WTC11 (cell line): ENCODE results near the gene SH3GL1. TPM values are rescaled to one million over a fixed set of nuclear protein-coding genes. Genes with fewer than 3 reads are reported as not detected.

Source experiments
- ATAC-seq: fragments of 200-7000 bp; cut with Tn5 transposase; 2 replicates; pipeline ENCODE4 v1.10.0; 2021; ENCODE audit warnings: mild to moderate bottlenecking, moderate library complexity
- CTCF ChIA-PET: fragments of 300-600 bp; sonication (Branson Sonifier 250); formaldehyde crosslinking; loops from one replicate; lab custom pipeline; 2021; ENCODE audit warnings: antibody characterized with exemption; lab: Charles Lee
- POLR2A ChIA-PET: fragments of 350-600 bp; sonication (Branson Sonifier 250); formaldehyde crosslinking; loops from one replicate; lab custom pipeline; 2021; ENCODE audit warnings: antibody characterized with exemption; lab: Charles Lee
- DNase-seq: peaks from one replicate; pipeline ENCODE4 v3.0.0; 2021; ENCODE audit warnings: low spot score
- H3K27ac Mint-ChIP-seq: 2 replicates; pipeline ENCODE4 v1.8.0; 2021; ENCODE audit warnings: mixed read lengths
- H3K27me3 Mint-ChIP-seq: 2 replicates; pipeline ENCODE4 v1.8.0; 2021; ENCODE audit warnings: low read depth, mild to moderate bottlenecking, moderate library complexity, mixed read lengths
- H3K36me3 Mint-ChIP-seq: 2 replicates; pipeline ENCODE4 v1.8.0; 2021; ENCODE audit warnings: mixed read lengths
- H3K4me1 Mint-ChIP-seq: 2 replicates; pipeline ENCODE4 v1.8.0; 2022; ENCODE audit warnings: mixed read lengths
- H3K4me3 Mint-ChIP-seq: 2 replicates; pipeline ENCODE4 v1.8.0; 2021; ENCODE audit warnings: mild to moderate bottlenecking, moderate library complexity, mixed read lengths
- H3K9me3 Mint-ChIP-seq: 2 replicates; pipeline ENCODE4 v1.8.0; 2021; ENCODE audit warnings: mixed read lengths
- ATF1 ChIP-seq: sonication (generic); formaldehyde crosslinking; IDR thresholded peaks from 2 replicates; pipeline ENCODE4 v1.8.1; 2023; ENCODE audit warnings: mild to moderate bottlenecking, moderate library complexity, missing genetic modification reagents
- CBFB ChIP-seq: sonication (generic); formaldehyde crosslinking; IDR thresholded peaks from 2 replicates; pipeline ENCODE4 v1.8.1; 2022; ENCODE audit warnings: mild to moderate bottlenecking, low read depth, missing genetic modification reagents
- CREB1 ChIP-seq: sonication (generic); formaldehyde crosslinking; IDR thresholded peaks from 2 replicates; pipeline ENCODE4 v1.8.0; 2023; ENCODE audit warnings: mild to moderate bottlenecking, missing genetic modification reagents
- CTCF ChIP-seq: fragments of 200-600 bp; IDR thresholded peaks from 2 replicates; pipeline ENCODE4 v1.8.0; 2022; ENCODE audit warnings: antibody characterized with exemption
- E2F5 ChIP-seq: sonication (generic); formaldehyde crosslinking; IDR thresholded peaks from 2 replicates; pipeline ENCODE4 v1.8.1; 2022; ENCODE audit warnings: mild to moderate bottlenecking, moderate library complexity, missing genetic modification reagents
- EMX1 ChIP-seq: fragments of 250-450 bp; sonication (Bioruptor Pico); IDR thresholded peaks from 2 replicates; pipeline ENCODE4 v1.8.0; 2021; ENCODE audit warnings: mild to moderate bottlenecking
- FOXK1 ChIP-seq: sonication (generic); formaldehyde crosslinking; IDR thresholded peaks from 2 replicates; pipeline ENCODE4 v1.8.0; 2022; ENCODE audit warnings: mild to moderate bottlenecking, moderate library complexity, missing genetic modification reagents
- GABPB1 ChIP-seq: sonication (generic); formaldehyde crosslinking; IDR thresholded peaks from 2 replicates; pipeline ENCODE4 v1.8.1; 2023; ENCODE audit warnings: mild to moderate bottlenecking, missing genetic modification reagents
- HMGA2 ChIP-seq: fragments of 250-450 bp; sonication (Bioruptor Pico); IDR thresholded peaks from 2 replicates; pipeline ENCODE4 v1.4.0; 2021; ENCODE audit warnings: mild to moderate bottlenecking, moderate library complexity
- MLX ChIP-seq: sonication (generic); formaldehyde crosslinking; IDR thresholded peaks from 2 replicates; pipeline ENCODE4 v1.8.1; 2023; ENCODE audit warnings: mild to moderate bottlenecking, missing genetic modification reagents, moderate library complexity
- MYBL2 ChIP-seq: sonication (generic); formaldehyde crosslinking; IDR thresholded peaks from 2 replicates; pipeline ENCODE4 v1.8.1; 2023; ENCODE audit warnings: mild to moderate bottlenecking, moderate library complexity, missing genetic modification reagents
- NFATC4 ChIP-seq: fragments of 250-450 bp; sonication (Bioruptor Pico); IDR thresholded peaks from 2 replicates; pipeline ENCODE4 v1.9.0; 2021; ENCODE audit warnings: mild to moderate bottlenecking
- RORB ChIP-seq: fragments of 250-450 bp; sonication (Bioruptor Pico); IDR thresholded peaks from 2 replicates; pipeline ENCODE4 v1.9.0; 2021; ENCODE audit warnings: mild to moderate bottlenecking
- SP1 ChIP-seq: sonication (generic); formaldehyde crosslinking; conservative IDR thresholded peaks from 2 replicates; pipeline ENCODE4 v1.8.1; 2022; ENCODE audit warnings: missing genetic modification reagents
- TCF7 ChIP-seq: sonication (generic); formaldehyde crosslinking; IDR thresholded peaks from 2 replicates; pipeline ENCODE4 v1.8.0; 2022; ENCODE audit warnings: mild to moderate bottlenecking, low read depth, missing genetic modification reagents, moderate library complexity
- TEAD4 ChIP-seq: sonication (generic); formaldehyde crosslinking; IDR thresholded peaks from 2 replicates; pipeline ENCODE4 v1.8.0; 2022; ENCODE audit warnings: mild to moderate bottlenecking, missing genetic modification reagents
- ZBTB21 ChIP-seq: sonication (generic); formaldehyde crosslinking; IDR thresholded peaks from 2 replicates; pipeline ENCODE4 v1.8.1; 2023; ENCODE audit warnings: mild to moderate bottlenecking, missing genetic modification reagents, borderline replicate concordance
- ZBTB43 ChIP-seq: sonication (generic); formaldehyde crosslinking; IDR thresholded peaks from 2 replicates; pipeline ENCODE4 v1.8.1; 2023; ENCODE audit warnings: mild to moderate bottlenecking, missing genetic modification reagents
- ZNF423 ChIP-seq: fragments of 250-450 bp; sonication (Bioruptor Pico); IDR thresholded peaks from 2 replicates; pipeline ENCODE4 v2.1.2; 2022; ENCODE audit warnings: mild to moderate bottlenecking, moderate library complexity
- total RNA-seq: library from RNA; stranded (reverse); gene quantifications from 3 replicates; pipeline ENCODE4 v1.2.3, GENCODE V29; 2021
- TF ChIP-seq, protein P1 (sequence below): sonication (generic); formaldehyde crosslinking; IDR thresholded peaks from 2 replicates; pipeline ENCODE4 v1.8.1; 2022; ENCODE audit warnings: low read depth, mild to moderate bottlenecking, moderate library complexity, missing genetic modification reagents, borderline replicate concordance
- TF ChIP-seq, protein P2 (sequence below): sonication (generic); formaldehyde crosslinking; IDR thresholded peaks from 2 replicates; pipeline ENCODE4 v1.8.1; 2022; ENCODE audit warnings: low read depth, missing genetic modification reagents, borderline replicate concordance
- TF ChIP-seq, protein P3 (sequence below): fragments of 250-450 bp; sonication (Bioruptor Pico); IDR thresholded peaks from 2 replicates; pipeline ENCODE4 v1.9.0; 2021; ENCODE audit warnings: mild to moderate bottlenecking

Gene SH3GL1
- total RNA-seq, 1 experiment from 2014 or later = 109 TPM

- peak overlapping the region; percentile 96 for H3K4me3 Mint-ChIP-seq
- TF ChIP-seq TEAD4 (0 out of 2 replicates have a peak, but pooled peaks have one; percentile 21), CTCF (no peak), EMX1 (peak; percentile 45; the same call in 1 of the 2 replicates), RORB (CRISPR knock-in tag) (no peak), MYBL2 (CRISPR knock-in tag) (peak; percentile 5; the same call in 1 of the 2 replicates), NFATC4 (peak; percentile 53; the same call in 1 of the 2 replicates)
- TF ChIP-seq, protein P1, sequence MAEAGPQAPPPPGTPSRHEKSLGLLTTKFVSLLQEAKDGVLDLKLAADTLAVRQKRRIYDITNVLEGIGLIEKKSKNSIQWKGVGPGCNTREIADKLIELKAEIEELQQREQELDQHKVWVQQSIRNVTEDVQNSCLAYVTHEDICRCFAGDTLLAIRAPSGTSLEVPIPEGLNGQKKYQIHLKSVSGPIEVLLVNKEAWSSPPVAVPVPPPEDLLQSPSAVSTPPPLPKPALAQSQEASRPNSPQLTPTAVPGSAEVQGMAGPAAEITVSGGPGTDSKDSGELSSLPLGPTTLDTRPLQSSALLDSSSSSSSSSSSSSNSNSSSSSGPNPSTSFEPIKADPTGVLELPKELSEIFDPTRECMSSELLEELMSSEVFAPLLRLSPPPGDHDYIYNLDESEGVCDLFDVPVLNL (CRISPR knock-in tag) = no peak
- peaks cover 64% of the 10 kb centered on the region for H3K4me1 Mint-ChIP-seq
- H3K36me3 Mint-ChIP-seq = peaks cover 24% of the 10 kb centered on the region
- ChIA-PET CTCF (interaction anchor here (1.0 to 1.4 kb wide), 2 partner anchors 12 to 120 kb away, joined by 3 to 11 read pairs; no protein-coding TSS in a partner anchor), POLR2A (no interaction called here)
- H3K27me3 Mint-ChIP-seq = no peaks in the 10 kb centered on the region
- peak overlapping the region; percentile 93 for H3K27ac Mint-ChIP-seq
- no peak for DNase-seq
- H3K9me3 Mint-ChIP-seq = no peaks in the 10 kb centered on the region
- no peak for ATAC-seq
Observed at GRCh38 chr19:4403005-4403761, 2.8 kb upstream of the SH3GL1 start.

GRCh38 chr19:4402171-4403004, 2.0 kb upstream of the SH3GL1 start, which contains the start of gene CHAF1A:
Gene CHAF1A, plus strand, starts transcription at chr19:4402640. Its CDS starts 123 bp downstream, at chr19:4402763.
- H3K27ac Mint-ChIP-seq = peak within 1 kb of the TSS; percentile 97
- CTCF ChIA-PET = interaction anchor here (0.5 to 1.4 kb wide), 25 partner anchors 8 to 262 kb away, joined by 3 to 20 read pairs (median 4); partner anchors contain the start of genes HDGFL2, PLIN5 and YJU2
- no peaks in the 10 kb centered on the region for H3K9me3 Mint-ChIP-seq
- H3K4me1 Mint-ChIP-seq = peaks cover 58% of the 10 kb centered on the region
- H3K27me3 Mint-ChIP-seq = no peaks in the 10 kb centered on the region
- H3K36me3 Mint-ChIP-seq = peaks cover 22% of the 10 kb centered on the region
- H3K4me3 Mint-ChIP-seq = peak within 1 kb of the TSS; percentile 96
- POLR2A ChIA-PET = interaction anchor here (1.0 to 1.6 kb wide), 4 partner anchors 11 to 69 kb away, joined by 3 to 6 read pairs (median 4); no protein-coding TSS in a partner anchor
- ATAC-seq (peak; percentile 96), DNase-seq (peak; percentile 99)
- TF ChIP-seq CBFB (no peak), ZNF423 (no peak), GABPB1 (peak; percentile 49; the same call in 1 of the 2 replicates), HMGA2 (no peak), RORB (CRISPR knock-in tag) (no peak), CREB1 (no peak), FOXK1 (CRISPR knock-in tag) (0 out of 2 replicates have a peak, but pooled peaks have one; percentile 53), SP1 (CRISPR knock-in tag) (peak; percentile 78), ATF1 (CRISPR knock-in tag) (no peak), MLX (CRISPR knock-in tag) (no peak), ZBTB21 (peak; percentile 74; the same call in 1 of the 2 replicates), E2F5 (CRISPR knock-in tag) (peak; percentile 98), ZBTB43 (CRISPR knock-in tag) (no peak), MYBL2 (CRISPR knock-in tag) (peak; percentile 29; the same call in 1 of the 2 replicates), TCF7 (CRISPR knock-in tag) (peak; percentile 56; the same call in 1 of the 2 replicates)
- TF ChIP-seq, protein P2, sequence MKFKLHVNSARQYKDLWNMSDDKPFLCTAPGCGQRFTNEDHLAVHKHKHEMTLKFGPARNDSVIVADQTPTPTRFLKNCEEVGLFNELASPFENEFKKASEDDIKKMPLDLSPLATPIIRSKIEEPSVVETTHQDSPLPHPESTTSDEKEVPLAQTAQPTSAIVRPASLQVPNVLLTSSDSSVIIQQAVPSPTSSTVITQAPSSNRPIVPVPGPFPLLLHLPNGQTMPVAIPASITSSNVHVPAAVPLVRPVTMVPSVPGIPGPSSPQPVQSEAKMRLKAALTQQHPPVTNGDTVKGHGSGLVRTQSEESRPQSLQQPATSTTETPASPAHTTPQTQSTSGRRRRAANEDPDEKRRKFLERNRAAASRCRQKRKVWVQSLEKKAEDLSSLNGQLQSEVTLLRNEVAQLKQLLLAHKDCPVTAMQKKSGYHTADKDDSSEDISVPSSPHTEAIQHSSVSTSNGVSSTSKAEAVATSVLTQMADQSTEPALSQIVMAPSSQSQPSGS = no peak
- TF ChIP-seq, protein P3, sequence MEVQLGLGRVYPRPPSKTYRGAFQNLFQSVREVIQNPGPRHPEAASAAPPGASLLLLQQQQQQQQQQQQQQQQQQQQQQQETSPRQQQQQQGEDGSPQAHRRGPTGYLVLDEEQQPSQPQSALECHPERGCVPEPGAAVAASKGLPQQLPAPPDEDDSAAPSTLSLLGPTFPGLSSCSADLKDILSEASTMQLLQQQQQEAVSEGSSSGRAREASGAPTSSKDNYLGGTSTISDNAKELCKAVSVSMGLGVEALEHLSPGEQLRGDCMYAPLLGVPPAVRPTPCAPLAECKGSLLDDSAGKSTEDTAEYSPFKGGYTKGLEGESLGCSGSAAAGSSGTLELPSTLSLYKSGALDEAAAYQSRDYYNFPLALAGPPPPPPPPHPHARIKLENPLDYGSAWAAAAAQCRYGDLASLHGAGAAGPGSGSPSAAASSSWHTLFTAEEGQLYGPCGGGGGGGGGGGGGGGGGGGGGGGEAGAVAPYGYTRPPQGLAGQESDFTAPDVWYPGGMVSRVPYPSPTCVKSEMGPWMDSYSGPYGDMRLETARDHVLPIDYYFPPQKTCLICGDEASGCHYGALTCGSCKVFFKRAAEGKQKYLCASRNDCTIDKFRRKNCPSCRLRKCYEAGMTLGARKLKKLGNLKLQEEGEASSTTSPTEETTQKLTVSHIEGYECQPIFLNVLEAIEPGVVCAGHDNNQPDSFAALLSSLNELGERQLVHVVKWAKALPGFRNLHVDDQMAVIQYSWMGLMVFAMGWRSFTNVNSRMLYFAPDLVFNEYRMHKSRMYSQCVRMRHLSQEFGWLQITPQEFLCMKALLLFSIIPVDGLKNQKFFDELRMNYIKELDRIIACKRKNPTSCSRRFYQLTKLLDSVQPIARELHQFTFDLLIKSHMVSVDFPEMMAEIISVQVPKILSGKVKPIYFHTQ (CRISPR knock-in tag) = no peak
